GF-D8 (cell line): ENCODE measurements around the gene ALKBH3.

Experiments used
- DNase-seq: peaks from one replicate; lab custom pipeline; 2025; lab: John Stamatoyannopoulos, UW

The ALKBH3 gene

GRCh38 chr11:43894546-43894945 is 13.9 kb downstream of the ALKBH3 start:
- DNase-seq: no peak

GRCh38 chr11:43895601-43896000 is 15.0 kb downstream of the ALKBH3 start:
- no peak for DNase-seq

GRCh38 chr11:43898574-43898973 is 17.9 kb downstream of the ALKBH3 start:
- no peak for DNase-seq

- DNase-seq: no peak
Measured at GRCh38 chr11:43899094-43899493, 18.5 kb downstream of the ALKBH3 start.

- no peak for DNase-seq
Measured at GRCh38 chr11:43901551-43901950, 20.9 kb downstream of the ALKBH3 start.

- DNase-seq: no peak
Measured at GRCh38 chr11:43903078-43903477, 22.4 kb downstream of the ALKBH3 start.

- DNase-seq: no peak
Measured at GRCh38 chr11:43903969-43904368, 23.3 kb downstream of the ALKBH3 start.

- DNase-seq: no peak
Measured at GRCh38 chr11:43904742-43905535, 24.3 kb downstream of the ALKBH3 start.

- no peak for DNase-seq
Measured at GRCh38 chr11:43905813-43906241, 25.2 kb downstream of the ALKBH3 start.

DNA sequence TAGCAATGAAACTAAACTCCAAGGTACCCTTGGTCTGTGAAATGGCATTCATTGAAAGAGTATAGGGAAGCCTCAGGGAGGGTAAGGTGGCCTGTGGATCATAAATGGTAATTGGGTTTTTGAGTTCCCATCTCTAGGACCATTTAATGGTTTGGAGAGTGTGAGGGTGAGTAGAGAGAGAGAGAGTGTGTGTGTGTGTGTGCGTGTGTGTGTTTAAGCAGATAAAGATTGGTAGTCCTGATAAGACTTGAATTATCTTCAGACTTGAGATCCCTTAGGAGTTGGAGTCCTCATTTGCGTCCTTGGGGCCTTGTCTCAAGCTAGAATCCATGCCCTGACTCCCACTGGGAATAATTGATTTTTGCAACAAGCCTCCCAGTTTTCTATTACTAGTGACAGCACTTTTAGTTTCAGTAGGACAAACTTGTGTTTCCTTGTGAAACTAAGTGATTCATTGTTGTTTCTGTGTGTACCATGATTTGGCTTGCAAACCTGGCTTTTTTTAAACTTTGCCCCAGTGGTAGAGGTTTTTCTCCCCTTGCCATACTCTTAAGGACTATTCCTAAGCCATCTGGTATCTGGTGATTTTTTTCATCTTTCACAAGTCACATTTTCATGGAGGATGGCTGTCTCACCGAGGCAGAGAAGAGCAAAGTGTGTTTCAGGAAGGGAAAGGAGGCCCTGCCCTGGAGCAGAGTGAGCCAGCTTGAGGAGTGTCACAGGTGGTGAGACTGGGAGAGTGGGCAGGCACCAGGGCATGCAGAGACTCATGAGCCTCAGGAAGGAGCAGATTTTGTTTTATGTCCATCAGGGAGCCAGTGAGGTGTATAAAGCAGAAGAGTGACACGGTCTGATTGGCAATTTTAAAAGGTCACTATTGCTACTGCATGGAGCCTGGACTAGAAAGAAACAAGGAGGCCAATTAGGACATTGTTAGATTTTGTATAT is 26.7 kb downstream of the ALKBH3 start:
- no peak for DNase-seq

GRCh38 chr11:43908191-43908590 is 27.6 kb downstream of the ALKBH3 start:
- no peak for DNase-seq

GRCh38 chr11:43908683-43909082 is 28.1 kb downstream of the ALKBH3 start:
- DNase-seq: no peak

- DNase-seq: no peak
Measured at GRCh38 chr11:43913829-43914380, 33.3 kb downstream of the ALKBH3 start.

GRCh38 chr11:43914466-43914865 is 33.8 kb downstream of the ALKBH3 start:
- no peak for DNase-seq

GRCh38 chr11:43916621-43917020 is 36.0 kb downstream of the ALKBH3 start:
- DNase-seq: no peak

GRCh38 chr11:43917851-43918250 is 37.2 kb downstream of the ALKBH3 start:
- no peak for DNase-seq

GRCh38 chr11:43918662-43919061 is 38.0 kb downstream of the ALKBH3 start:
- DNase-seq: no peak

DNA sequence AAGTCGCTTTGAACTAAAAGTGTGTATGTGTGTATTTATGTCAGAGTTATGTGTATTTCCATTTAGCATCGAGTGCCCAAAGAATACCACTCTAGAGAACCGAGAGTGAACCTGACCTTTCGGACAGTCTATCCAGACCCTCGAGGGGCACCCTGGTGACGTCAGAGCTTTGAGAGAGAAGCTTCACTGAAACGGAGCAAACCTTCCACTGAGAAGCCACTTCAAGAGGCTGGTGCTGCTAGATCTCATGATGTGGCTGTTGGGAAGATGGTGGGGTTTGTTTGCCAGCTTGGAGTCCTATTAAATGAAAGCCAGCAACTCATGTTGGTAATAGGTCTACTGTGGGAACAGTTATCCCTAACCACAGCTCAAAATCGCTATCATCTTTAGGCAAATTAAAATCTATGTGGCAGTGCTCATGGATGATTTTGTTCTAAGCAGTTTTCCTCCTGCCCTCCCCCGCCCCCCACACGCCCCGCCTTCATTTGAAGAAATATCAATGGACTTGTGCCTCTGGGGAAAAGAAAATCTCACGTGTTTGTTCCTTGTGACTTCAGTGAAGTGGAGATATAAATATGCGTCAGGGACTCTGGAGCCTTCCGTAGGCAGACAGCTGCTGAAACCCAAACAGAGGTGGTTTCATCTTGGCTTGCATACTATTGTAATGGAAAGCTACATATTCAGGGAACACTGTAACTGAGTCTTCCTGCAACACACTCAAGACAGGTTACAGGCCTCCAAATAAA is 39.4 kb downstream of the ALKBH3 start:
- DNase-seq: no peak

GRCh38 chr11:43920598-43921419 is 40.2 kb downstream of the ALKBH3 start:
- no peak for DNase-seq

DNA sequence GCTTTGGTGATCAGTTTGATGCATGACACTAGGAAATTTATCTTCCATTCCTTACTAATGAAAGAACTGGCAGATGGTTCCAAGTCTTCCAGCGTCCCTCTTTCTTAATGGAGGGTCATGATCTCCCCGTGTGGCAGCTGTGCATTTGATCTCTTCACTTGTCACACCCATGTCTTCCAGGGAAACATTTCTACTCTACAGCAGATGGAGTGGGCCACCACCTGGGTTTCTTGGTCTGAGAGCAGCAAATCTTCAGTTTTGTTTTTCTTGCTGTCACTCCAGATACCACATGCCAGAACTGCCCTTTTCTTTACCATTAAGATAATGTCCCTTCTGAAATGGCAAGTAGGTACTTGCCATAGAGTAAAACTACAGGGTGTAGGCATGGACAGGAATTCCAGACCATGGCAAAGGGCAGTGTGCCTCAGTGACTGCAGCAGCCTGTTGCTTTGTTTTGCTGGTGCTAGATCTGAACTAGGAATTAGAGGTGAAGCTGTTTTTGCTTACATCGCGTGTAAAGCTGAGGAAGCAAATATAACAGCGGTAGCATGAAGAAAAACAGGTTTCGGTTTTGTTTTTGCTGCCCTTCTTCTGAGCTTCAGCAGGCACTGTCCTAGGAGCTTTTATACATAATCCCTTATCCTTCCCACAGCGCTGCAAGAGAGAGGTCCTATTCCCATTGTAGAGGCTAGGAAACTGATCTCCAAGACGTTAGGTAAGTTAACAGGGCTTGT is 41.1 kb downstream of the ALKBH3 start:
- DNase-seq: no peak
